NT2/D1 (cell line): Measurements from ENCODE around the gene CDV3.
"Not testable (repeated sequence)": the region's sequence is repeated elsewhere in the genome, so short reads cannot be mapped to it uniquely, and the experiment has no call there.

Experiments used
- DNase-seq: peaks from one replicate; pipeline ENCODE4 v3.0.0-alpha.2; 2011; ENCODE audit warnings: low read depth, low spot score
- H3K27me3 ChIP-seq: 2 replicates; pipeline ENCODE4 v1.6.0; 2011; ENCODE audit warnings: mild to moderate bottlenecking; ENCODE audit not compliant: insufficient read length, insufficient read depth
- H3K36me3 ChIP-seq: 2 replicates; pipeline ENCODE4 v1.6.1; 2011; ENCODE audit warnings: mild to moderate bottlenecking, low read length, mixed read lengths; ENCODE audit not compliant: insufficient read depth, insufficient read length
- H3K4me1 ChIP-seq: 2 replicates; pipeline ENCODE4 v1.5.1; 2011; ENCODE audit not compliant: insufficient read depth, insufficient read length
- H3K4me3 ChIP-seq: 2 replicates; pipeline ENCODE4 v1.5.1; 2011; ENCODE audit warnings: low read depth; ENCODE audit not compliant: insufficient read length
- H3K9ac ChIP-seq: 2 replicates; pipeline ENCODE4 v1.6.0; 2011; ENCODE audit warnings: low read depth; ENCODE audit not compliant: insufficient read length
- H3K9me3 ChIP-seq: 2 replicates; pipeline ENCODE4 v1.5.1; 2011; ENCODE audit warnings: mild to moderate bottlenecking, low read length; ENCODE audit not compliant: insufficient read depth
- SUZ12 ChIP-seq: IDR thresholded peaks from 2 replicates; pipeline ENCODE4 v1.6.1; 2011; ENCODE audit not compliant: insufficient read length, insufficient read depth; ENCODE audit errors: extremely low read depth
- YY1 ChIP-seq: IDR thresholded peaks from 2 replicates; pipeline ENCODE4 v1.6.1; 2011; ENCODE audit not compliant: insufficient read length, insufficient read depth
- ZNF274 ChIP-seq: IDR thresholded peaks from 2 replicates; pipeline ENCODE4 v1.6.1; 2011; ENCODE audit warnings: mild to moderate bottlenecking, low read depth, low read length

Gene CDV3

GRCh38 chr3:133573629-133574194 lies at the start of gene CDV3:
TSS of gene CDV3 (plus strand) at chr3:133573686. CDS start at chr3:133574045, 359 bp downstream.
- Histone ChIP-seq H3K4me1 (no peaks in the 10 kb centered on the region), H3K9me3 (no peaks in the 10 kb centered on the region), H3K4me3 (peak within 1 kb of the TSS; percentile 59), H3K27me3 (no peaks in the 10 kb centered on the region), H3K36me3 (peaks cover 38% of the 10 kb centered on the region), H3K9ac (peak within 1 kb of the TSS; percentile 96)
- TF ChIP-seq ZNF274 (no peak), SUZ12 (no peak), YY1 (no peak)
- peak; percentile 40 for DNase-seq

- DNase-seq, H3K36me3 ChIP-seq, H3K4me3 ChIP-seq, H3K27me3 ChIP-seq, H3K4me1 ChIP-seq, H3K9ac ChIP-seq, H3K9me3 ChIP-seq: not testable (repeated sequence)
Observed at GRCh38 chr3:133523758-133524157, 49.7 kb upstream of the CDV3 start.

- no peaks in the 10 kb centered on the region for H3K4me1 ChIP-seq
- no peak for DNase-seq
- H3K4me3 ChIP-seq, result no peak overlapping the region
- H3K9ac ChIP-seq, result no peak overlapping the region
- TF ChIP-seq ZNF274 (no peak), YY1 (no peak), SUZ12 (no peak)
- no peaks in the 10 kb centered on the region; the same call in 1 of the 2 replicates for H3K9me3 ChIP-seq
- no peaks in the 10 kb centered on the region for H3K36me3 ChIP-seq
- no peaks in the 10 kb centered on the region for H3K27me3 ChIP-seq
Observed at GRCh38 chr3:133525435-133525834, 48.1 kb upstream of the CDV3 start.

- Histone ChIP-seq H3K4me3 (no peak overlapping the region), H3K36me3 (no peaks in the 10 kb centered on the region)
Observed at GRCh38 chr3:133527081-133527715, 46.3 kb upstream of the CDV3 start.

GRCh38 chr3:133529809-133530208 lies 43.7 kb upstream of the CDV3 start:
- no peak overlapping the region for H3K4me3 ChIP-seq
- TF ChIP-seq ZNF274 (no peak), YY1 (no peak), SUZ12 (no peak)

More at GRCh38 chr3:133527081-133527715, 46.3 kb upstream of the CDV3 start:
- TF ChIP-seq ZNF274 (no peak), YY1 (no peak), SUZ12 (no peak)
- no peaks in the 10 kb centered on the region; the same call in 1 of the 2 replicates for H3K9me3 ChIP-seq
- H3K4me1 ChIP-seq, result no peaks in the 10 kb centered on the region
- no peak overlapping the region for H3K9ac ChIP-seq
- DNase-seq, result no peak
- H3K27me3 ChIP-seq, result no peaks in the 10 kb centered on the region

DNA sequence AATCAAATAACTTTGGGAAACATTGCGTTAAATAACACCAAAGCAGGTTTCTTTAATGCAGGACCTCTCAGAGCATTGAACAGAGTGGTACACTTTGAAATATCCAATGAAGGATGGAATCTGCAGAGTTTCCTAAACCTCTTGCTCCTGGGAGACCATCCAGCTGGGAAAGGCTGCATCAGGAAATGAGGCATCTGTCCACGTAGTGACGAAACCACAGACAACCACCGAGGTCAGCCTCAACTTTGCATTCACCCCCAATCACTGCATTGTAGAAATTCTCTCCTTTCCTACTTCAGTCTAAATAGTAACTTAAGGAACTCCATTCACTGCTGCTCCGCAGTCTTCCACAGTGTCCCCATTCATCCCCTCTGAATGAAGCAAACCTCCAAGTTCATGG lies 41.5 kb upstream of the CDV3 start:
- TF ChIP-seq SUZ12, result no peak
- Histone ChIP-seq H3K4me3 (no peak overlapping the region), H3K4me1 (no peaks in the 10 kb centered on the region), H3K9me3 (no peaks in the 10 kb centered on the region; the same call in 1 of the 2 replicates), H3K27me3 (no peaks in the 10 kb centered on the region), H3K9ac (no peak overlapping the region), H3K36me3 (no peaks in the 10 kb centered on the region)
- no peak for DNase-seq

More at GRCh38 chr3:133529809-133530208, 43.7 kb upstream of the CDV3 start:
- Histone ChIP-seq H3K9me3 (no peaks in the 10 kb centered on the region; the same call in 1 of the 2 replicates), H3K36me3 (no peaks in the 10 kb centered on the region), H3K27me3 (no peaks in the 10 kb centered on the region), H3K4me1 (no peaks in the 10 kb centered on the region), H3K9ac (no peak overlapping the region)
- DNase-seq, result no peak

DNA sequence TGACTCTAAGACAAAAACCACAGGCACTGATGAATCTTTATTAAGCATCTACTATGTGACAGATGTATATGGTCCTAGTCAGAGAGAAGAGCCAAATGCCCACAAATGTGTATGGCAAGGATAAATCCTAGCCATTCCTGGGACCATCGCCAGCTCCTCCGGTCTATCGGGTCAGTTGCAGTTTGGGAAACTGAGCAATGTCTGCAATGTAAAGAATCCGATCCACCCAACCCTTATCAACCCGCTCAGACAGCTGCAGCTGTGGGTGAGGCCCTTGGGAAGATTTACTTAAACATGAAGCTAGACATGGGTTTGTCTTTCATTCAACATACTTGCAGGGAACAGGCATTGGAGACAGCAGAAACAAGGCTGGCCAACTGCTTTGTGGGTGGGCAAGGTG lies 40.5 kb upstream of the CDV3 start:
- Histone ChIP-seq H3K9ac (no peak overlapping the region), H3K9me3 (peaks cover 1% of the 10 kb centered on the region; the same call in 1 of the 2 replicates), H3K27me3 (no peaks in the 10 kb centered on the region), H3K36me3 (no peaks in the 10 kb centered on the region), H3K4me3 (no peak overlapping the region), H3K4me1 (no peaks in the 10 kb centered on the region)
- TF ChIP-seq ZNF274 (no peak), SUZ12 (no peak), YY1 (no peak)
- no peak for DNase-seq
